Uterus (tissue), 2 donors: ENCODE results near the gene RABGGTA.

Experiments used
- POLR2A ChIP-seq, 2 donors: fragments of 450-650 bp; IDR thresholded peaks; one replicate each; pipeline ENCODE4 v1.6.1; 2016; ENCODE audit warnings: antibody characterized with exemption in 2 of 2, mild to moderate bottlenecking in 1 of 2, moderate library complexity in 1 of 2
- TF ChIP-seq, protein P1 (sequence below), 4 experiments: fragments of 200-600 bp in 2 of 4; fragments of 450-650 bp in 2 of 4; sonication (generic) in 2 of 4; IDR thresholded peaks; one replicate each; pipeline ENCODE4 v1.5.1; 2016 to 2019; ENCODE audit warnings: antibody characterized with exemption in 4 of 4, mild to moderate bottlenecking in 2 of 4, moderate library complexity in 1 of 4

DNA sequence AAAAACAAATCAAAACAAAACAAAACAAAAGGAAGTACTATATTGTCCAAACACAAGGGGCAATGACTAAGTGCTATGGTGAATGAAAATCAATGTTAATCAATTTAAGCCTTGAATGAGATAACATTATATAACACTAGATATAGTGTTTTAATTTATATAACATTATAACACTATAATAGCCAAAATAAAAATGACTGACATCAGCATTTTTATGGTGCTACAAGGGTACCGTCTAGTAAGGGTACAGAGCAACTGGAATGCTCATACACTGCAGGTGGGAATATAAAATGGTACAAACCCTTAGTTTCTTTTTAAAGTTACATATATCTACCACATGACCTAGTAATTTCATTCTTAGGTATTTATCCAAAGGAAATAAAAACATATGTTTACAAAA, 44.9 kb downstream of the RABGGTA start:
- TF ChIP-seq, protein P1, sequence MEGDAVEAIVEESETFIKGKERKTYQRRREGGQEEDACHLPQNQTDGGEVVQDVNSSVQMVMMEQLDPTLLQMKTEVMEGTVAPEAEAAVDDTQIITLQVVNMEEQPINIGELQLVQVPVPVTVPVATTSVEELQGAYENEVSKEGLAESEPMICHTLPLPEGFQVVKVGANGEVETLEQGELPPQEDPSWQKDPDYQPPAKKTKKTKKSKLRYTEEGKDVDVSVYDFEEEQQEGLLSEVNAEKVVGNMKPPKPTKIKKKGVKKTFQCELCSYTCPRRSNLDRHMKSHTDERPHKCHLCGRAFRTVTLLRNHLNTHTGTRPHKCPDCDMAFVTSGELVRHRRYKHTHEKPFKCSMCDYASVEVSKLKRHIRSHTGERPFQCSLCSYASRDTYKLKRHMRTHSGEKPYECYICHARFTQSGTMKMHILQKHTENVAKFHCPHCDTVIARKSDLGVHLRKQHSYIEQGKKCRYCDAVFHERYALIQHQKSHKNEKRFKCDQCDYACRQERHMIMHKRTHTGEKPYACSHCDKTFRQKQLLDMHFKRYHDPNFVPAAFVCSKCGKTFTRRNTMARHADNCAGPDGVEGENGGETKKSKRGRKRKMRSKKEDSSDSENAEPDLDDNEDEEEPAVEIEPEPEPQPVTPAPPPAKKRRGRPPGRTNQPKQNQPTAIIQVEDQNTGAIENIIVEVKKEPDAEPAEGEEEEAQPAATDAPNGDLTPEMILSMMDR (IDR thresholded peaks at IDR 0.05): no peak
- no peak for TF ChIP-seq POLR2A (IDR thresholded peaks at IDR 0.05)
